K562 (cell line): ENCODE measurements around the gene SERPINE1. TPM values are rescaled to one million over a fixed set of nuclear protein-coding genes. Genes with fewer than 3 reads are reported as not detected.

ENCODE experiments used
- AFF1 ChIP-seq, 2 experiments: fragments of 450-650 bp; IDR thresholded peaks; 2 replicates each; pipeline ENCODE4 v1.6.1; 2018; ENCODE audit warnings: mild to moderate bottlenecking in 2 of 2, low read depth in 1 of 2; ENCODE audit not compliant: partially characterized antibody in 2 of 2
- BRF1 ChIP-seq: IDR thresholded peaks from 3 replicates; pipeline ENCODE4 v1.6.1; 2011; ENCODE audit warnings: borderline replicate concordance, mild to moderate bottlenecking; ENCODE audit not compliant: insufficient read length; ENCODE audit errors: extremely low read depth
- ELF2 ChIP-seq: fragments of 250-450 bp; sonication (Bioruptor Pico); IDR thresholded peaks from 2 replicates; pipeline ENCODE4 v1.5.0; 2021; ENCODE audit warnings: mild to moderate bottlenecking
- ELF4 ChIP-seq: fragments of 450-650 bp; formaldehyde crosslinking; IDR thresholded peaks from 2 replicates; pipeline ENCODE4 v1.4.0; 2022; ENCODE audit warnings: missing genetic modification characterization
- EWSR1 ChIP-seq: fragments of 450-650 bp; IDR thresholded peaks from 2 replicates; pipeline ENCODE4 v1.6.1; 2018; ENCODE audit warnings: borderline replicate concordance, mild to moderate bottlenecking, low read depth, moderate library complexity; ENCODE audit not compliant: partially characterized antibody
- HMG20A ChIP-seq: fragments of 450-650 bp; formaldehyde crosslinking; conservative IDR thresholded peaks from 2 replicates; pipeline ENCODE4 v1.4.0; 2020; ENCODE audit warnings: mild to moderate bottlenecking, mixed read lengths
- JUND ChIP-seq, 2 experiments: IDR thresholded peaks; 2 replicates in 1 of 2; 3 replicates in 1 of 2; pipeline ENCODE4 v1.6.1; 2011; ENCODE audit warnings: borderline replicate concordance in 2 of 2, low read depth in 2 of 2, low read length in 2 of 2, improper control_type of control experiment in 1 of 2, missing biosample characterization in 1 of 2, missing genetic modification characterization in 1 of 2, missing genetic modification reagents in 1 of 2
- NCOA1 ChIP-seq: fragments of 450-650 bp; IDR thresholded peaks from 2 replicates; pipeline ENCODE4 v1.6.1; 2016; ENCODE audit warnings: low read depth
- NR1H2 ChIP-seq: sonication (generic); formaldehyde crosslinking; IDR thresholded peaks from 2 replicates; pipeline ENCODE4 v1.4.0; 2020; ENCODE audit warnings: mild to moderate bottlenecking, missing genetic modification reagents
- PHF20 ChIP-seq: fragments of 450-650 bp; IDR thresholded peaks from 2 replicates; pipeline ENCODE4 v1.6.1; 2018; ENCODE audit not compliant: partially characterized antibody
- PML ChIP-seq: IDR thresholded peaks from 2 replicates; pipeline ENCODE4 v1.6.1; 2012; ENCODE audit warnings: low read length, inconsistent platforms
- RAD51 ChIP-seq: fragments of 450-650 bp; IDR thresholded peaks from 2 replicates; pipeline ENCODE4 v1.7.1; 2016; ENCODE audit warnings: low read depth, mild to moderate bottlenecking, borderline replicate concordance
- SAP30 ChIP-seq: fragments of 200-600 bp; sonication (generic); IDR thresholded peaks from 2 replicates; pipeline ENCODE4 v1.6.1; 2012; ENCODE audit warnings: borderline replicate concordance, low read depth, mild to moderate bottlenecking, moderate library complexity, low read length, control low read depth, inconsistent platforms; ENCODE audit not compliant: insufficient read depth, poor library complexity, severe bottlenecking
- SMAD3 ChIP-seq: fragments of 450-650 bp; formaldehyde crosslinking; conservative IDR thresholded peaks from 2 replicates; pipeline ENCODE4 v1.4.0; 2020; ENCODE audit warnings: mild to moderate bottlenecking
- SMAD4 ChIP-seq: fragments of 250-450 bp; sonication (Bioruptor Pico); conservative IDR thresholded peaks from 2 replicates; pipeline ENCODE4 v1.8.0; 2021; ENCODE audit warnings: inconsistent platforms, mild to moderate bottlenecking, moderate library complexity
- SMC3 ChIP-seq: conservative IDR thresholded peaks from 2 replicates; pipeline ENCODE4 v1.6.1; 2011; ENCODE audit warnings: low read depth, low read length, improper control_type of control experiment; ENCODE audit not compliant: insufficient read depth
- TAL1 ChIP-seq: fragments of 450-650 bp; IDR thresholded peaks from 2 replicates; pipeline ENCODE4 v1.6.1; 2016; ENCODE audit warnings: mild to moderate bottlenecking
- THRAP3 ChIP-seq: fragments of 450-650 bp; IDR thresholded peaks from 2 replicates; pipeline ENCODE4 v1.6.1; 2016; ENCODE audit warnings: mild to moderate bottlenecking, inconsistent platforms, borderline replicate concordance
- ZEB2 ChIP-seq: fragments of 450-650 bp; IDR thresholded peaks from 2 replicates; pipeline ENCODE4 v1.6.1; 2016
- ZNF239 ChIP-seq: fragments of 250-450 bp; sonication (Bioruptor Pico); IDR thresholded peaks from 2 replicates; pipeline ENCODE4 v1.4.0; 2020; ENCODE audit warnings: mild to moderate bottlenecking
- ZNF24 ChIP-seq: fragments of 450-650 bp; IDR thresholded peaks from 2 replicates; pipeline ENCODE4 v1.6.1; 2016
- ZNF445 ChIP-seq: fragments of 250-450 bp; sonication (Bioruptor Pico); IDR thresholded peaks from 2 replicates; pipeline ENCODE4 v1.4.0; 2020; ENCODE audit warnings: low read depth, mild to moderate bottlenecking, moderate library complexity
- polyA plus RNA-seq, 8 experiments: library from polyadenylated mRNA; depleted of rRNA in 4 of 8; stranded (reverse) in 5 of 8; unstranded in 3 of 8; fragments of >200 nt; fragmentation: Nextera tagmentation in 2 of 8; fragmentation: Illumina TruSeq in 1 of 8; extraction: Ambion mirVana in 2 of 8; extraction: Trizol in 1 of 8; gene quantifications; 2 replicates each; pipeline versions ENCODE4 v1.2.1 to v1.2.3, GENCODE V29; 2011 to 2014; ENCODE audit warnings: inconsistent platforms in 1 of 8, missing spikeins in 1 of 8
- total RNA-seq, 7 experiments: library from RNA; depleted of rRNA in 6 of 7; stranded (reverse); fragments of >200 nt in 6 of 7; fragmentation: Illumina TruSeq in 2 of 7; extraction: Trizol in 2 of 7; gene quantifications; 2 replicates each; pipeline versions ENCODE4 v1.2.1 to v1.2.3, GENCODE V29; 2011 to 2021; ENCODE audit warnings: low replicate concordance in 1 of 7
- TF ChIP-seq, protein P1 (sequence below): sonication (generic); formaldehyde crosslinking; IDR thresholded peaks from 2 replicates; pipeline ENCODE4 v1.8.1; 2023; ENCODE audit warnings: mild to moderate bottlenecking, missing genetic modification reagents

Gene SERPINE1
- total and polyA plus RNA-seq, 9 of the 15 experiments (the other 6 are each of a cell fraction or from before 2014, with no cell fraction given) = 0.22 to 4.8 (median 0.91) TPM

DNA sequence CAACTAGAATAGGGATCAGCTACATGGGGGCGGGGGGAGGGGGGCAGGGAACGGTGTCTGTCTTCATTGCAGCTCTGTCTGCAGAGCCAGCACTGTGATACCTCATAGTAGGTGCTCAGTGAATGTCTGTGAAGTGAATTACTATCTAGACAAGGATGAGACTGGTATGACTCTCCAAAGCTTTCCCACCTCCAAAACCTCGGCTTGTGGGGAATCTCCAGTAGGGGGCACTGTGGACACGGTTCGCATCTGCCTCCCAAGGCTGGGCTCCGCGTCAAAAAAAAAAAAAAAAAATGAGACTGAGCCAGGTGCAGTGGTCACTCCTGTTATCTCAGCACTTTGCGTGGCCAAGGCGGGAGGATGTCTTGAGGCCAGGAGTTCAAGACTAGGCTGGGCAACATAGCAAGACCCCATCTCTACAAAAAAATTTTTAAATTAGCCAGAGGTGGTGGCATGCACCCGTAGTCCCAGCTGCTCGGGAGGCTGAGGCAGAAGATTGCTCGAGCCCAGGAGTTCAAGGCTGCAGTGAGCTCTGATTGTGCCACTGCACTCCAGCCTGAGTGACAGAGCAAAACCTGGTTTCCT is 32.0 kb upstream of the SERPINE1 start (continued):
- TF ChIP-seq SAP30 (no peak), SMAD3 (CRISPR knock-in tag) (no peak), ZNF239 (CRISPR knock-in tag) (no peak), RAD51 (no peak), BRF1 (no peak), HMG20A (CRISPR knock-in tag) (no peak), JUND (IDR thresholded peaks at IDR 0.05; ENCODE audit: borderline replicate concordance, low read depth, low read length) (peak; percentile 78), JUND (tag; IDR thresholded peaks at IDR 0.05; ENCODE audit: borderline replicate concordance, low read depth, low read length) (peak; percentile 54; the same call in 1 of the 3 replicates), AFF1 (IDR thresholded peaks at IDR 0.05; ENCODE audit: low read depth in 1 of 2, partially characterized antibody in 2 of 2) (no peak), ZEB2 (peak; percentile 88), PML (no peak), SMAD4 (CRISPR knock-in tag) (peak; percentile 62), NR1H2 (CRISPR knock-in tag) (no peak), NCOA1 (no peak), EWSR1 (no peak), TAL1 (peak; percentile 22; the same call in 1 of the 2 replicates), ZNF445 (CRISPR knock-in tag) (no peak), ELF2 (CRISPR knock-in tag) (no peak), ZNF24 (no peak), PHF20 (no peak), THRAP3 (0 out of 2 replicates have a peak, but pooled peaks have one; percentile 53), SMC3 (no peak; the same call in 1 of the 2 replicates), ELF4 (CRISPR knock-in tag) (no peak)
- TF ChIP-seq, protein P1, sequence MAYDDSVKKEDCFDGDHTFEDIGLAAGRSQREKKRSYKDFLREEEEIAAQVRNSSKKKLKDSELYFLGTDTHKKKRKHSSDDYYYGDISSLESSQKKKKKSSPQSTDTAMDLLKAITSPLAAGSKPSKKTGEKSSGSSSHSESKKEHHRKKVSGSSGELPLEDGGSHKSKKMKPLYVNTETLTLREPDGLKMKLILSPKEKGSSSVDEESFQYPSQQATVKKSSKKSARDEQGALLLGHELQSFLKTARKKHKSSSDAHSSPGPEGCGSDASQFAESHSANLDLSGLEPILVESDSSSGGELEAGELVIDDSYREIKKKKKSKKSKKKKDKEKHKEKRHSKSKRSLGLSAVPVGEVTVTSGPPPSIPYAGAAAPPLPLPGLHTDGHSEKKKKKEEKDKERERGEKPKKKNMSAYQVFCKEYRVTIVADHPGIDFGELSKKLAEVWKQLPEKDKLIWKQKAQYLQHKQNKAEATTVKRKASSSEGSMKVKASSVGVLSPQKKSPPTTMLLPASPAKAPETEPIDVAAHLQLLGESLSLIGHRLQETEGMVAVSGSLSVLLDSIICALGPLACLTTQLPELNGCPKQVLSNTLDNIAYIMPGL (CRISPR knock-in tag) = no peak
